Peyer's patch (tissue), 4 donors: ENCODE measurements around the gene MIB1.

Source experiments
- POLR2A ChIP-seq, 2 donors: fragments of 450-650 bp; IDR thresholded peaks; one replicate each; pipeline ENCODE4 v1.5.1; 2017; ENCODE audit warnings: antibody characterized with exemption in 2 of 2, mild to moderate bottlenecking in 2 of 2, moderate library complexity in 2 of 2
- TF ChIP-seq, protein P1 (sequence below), 6 experiments: fragments of 450-650 bp in 4 of 6; fragments of 200-600 bp in 2 of 6; sonication (generic) in 1 of 6; IDR thresholded peaks; one replicate each; pipeline ENCODE4 v1.5.1; 2017 to 2019; ENCODE audit warnings: antibody characterized with exemption in 6 of 6, mild to moderate bottlenecking in 3 of 6, moderate library complexity in 1 of 6

DNA sequence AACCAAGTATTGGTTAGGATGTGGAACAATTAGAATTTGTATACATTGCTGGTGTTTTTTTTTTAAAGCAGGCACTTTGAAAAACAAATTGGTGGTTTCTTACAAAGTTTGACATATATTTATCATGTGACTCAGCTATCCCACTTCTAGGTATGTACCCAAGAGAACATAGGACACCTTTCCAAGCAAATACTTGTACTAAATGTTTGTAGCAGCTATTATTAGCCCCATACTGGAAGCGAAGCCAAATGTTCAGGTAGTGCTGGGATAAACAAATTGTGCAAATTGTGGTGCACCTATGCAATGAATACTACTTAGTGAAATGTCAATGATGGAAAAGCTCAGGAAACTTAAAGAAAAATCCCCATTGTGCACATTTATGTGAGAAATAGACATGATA, 101.0 kb downstream of the MIB1 start:
- TF ChIP-seq, protein P1, sequence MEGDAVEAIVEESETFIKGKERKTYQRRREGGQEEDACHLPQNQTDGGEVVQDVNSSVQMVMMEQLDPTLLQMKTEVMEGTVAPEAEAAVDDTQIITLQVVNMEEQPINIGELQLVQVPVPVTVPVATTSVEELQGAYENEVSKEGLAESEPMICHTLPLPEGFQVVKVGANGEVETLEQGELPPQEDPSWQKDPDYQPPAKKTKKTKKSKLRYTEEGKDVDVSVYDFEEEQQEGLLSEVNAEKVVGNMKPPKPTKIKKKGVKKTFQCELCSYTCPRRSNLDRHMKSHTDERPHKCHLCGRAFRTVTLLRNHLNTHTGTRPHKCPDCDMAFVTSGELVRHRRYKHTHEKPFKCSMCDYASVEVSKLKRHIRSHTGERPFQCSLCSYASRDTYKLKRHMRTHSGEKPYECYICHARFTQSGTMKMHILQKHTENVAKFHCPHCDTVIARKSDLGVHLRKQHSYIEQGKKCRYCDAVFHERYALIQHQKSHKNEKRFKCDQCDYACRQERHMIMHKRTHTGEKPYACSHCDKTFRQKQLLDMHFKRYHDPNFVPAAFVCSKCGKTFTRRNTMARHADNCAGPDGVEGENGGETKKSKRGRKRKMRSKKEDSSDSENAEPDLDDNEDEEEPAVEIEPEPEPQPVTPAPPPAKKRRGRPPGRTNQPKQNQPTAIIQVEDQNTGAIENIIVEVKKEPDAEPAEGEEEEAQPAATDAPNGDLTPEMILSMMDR (IDR thresholded peaks at IDR 0.05): no peak
- no peak for TF ChIP-seq POLR2A (IDR thresholded peaks at IDR 0.05)
